Smooth muscle cell (in vitro differentiated cells): ENCODE results near the gene STAT1. TPM values are rescaled to one million over a fixed set of nuclear protein-coding genes. Genes with fewer than 3 reads are reported as not detected.

ENCODE experiments used
- DNase-seq: peaks from one replicate; lab custom pipeline; 2025; ENCODE audit not compliant: unreplicated experiment; lab: John Stamatoyannopoulos, UW
- H2AFZ ChIP-seq: fragments of 200-600 bp; sonication (generic); 2 replicates; pipeline ENCODE4 v1.6.0; 2016; ENCODE audit warnings: antibody characterized with exemption, low read depth, mild to moderate bottlenecking
- H3F3A ChIP-seq: fragments of 200-600 bp; sonication (generic); 2 replicates; pipeline ENCODE4 v1.6.0; 2017; ENCODE audit warnings: antibody characterized with exemption, low read depth
- H3K27ac ChIP-seq: fragments of 200-600 bp; sonication (generic); 2 replicates; pipeline ENCODE4 v1.5.1; 2016; ENCODE audit warnings: low read depth, mild to moderate bottlenecking
- H3K27me3 ChIP-seq: fragments of 200-600 bp; sonication (generic); 2 replicates; pipeline ENCODE4 v1.6.1; 2016; ENCODE audit warnings: low read depth, mild to moderate bottlenecking
- H3K36me3 ChIP-seq: fragments of 200-600 bp; sonication (generic); 2 replicates; pipeline ENCODE4 v1.5.1; 2016; ENCODE audit warnings: low read depth
- H3K4me1 ChIP-seq: fragments of 200-600 bp; sonication (generic); 2 replicates; pipeline ENCODE4 v1.5.1; 2016; ENCODE audit warnings: low read depth
- H3K4me2 ChIP-seq: fragments of 200-600 bp; sonication (generic); 2 replicates; pipeline ENCODE4 v1.6.0; 2016; ENCODE audit warnings: mild to moderate bottlenecking
- H3K4me3 ChIP-seq: fragments of 200-600 bp; sonication (generic); 2 replicates; pipeline ENCODE4 v1.5.1; 2016; ENCODE audit warnings: mild to moderate bottlenecking
- H3K79me2 ChIP-seq: fragments of 200-600 bp; sonication (generic); 2 replicates; pipeline ENCODE4 v1.6.0; 2016; ENCODE audit warnings: low read depth, mild to moderate bottlenecking
- H3K9ac ChIP-seq: fragments of 200-600 bp; sonication (generic); 2 replicates; pipeline ENCODE4 v1.6.0; 2016; ENCODE audit warnings: low read depth
- H3K9me3 ChIP-seq: fragments of 200-600 bp; sonication (generic); replicated peaks from 2 replicates; pipeline ENCODE4 v1.5.1; 2016; ENCODE audit warnings: low read depth
- H4K20me1 ChIP-seq: fragments of 200-600 bp; sonication (generic); 2 replicates; pipeline ENCODE4 v1.6.0; 2016; ENCODE audit warnings: low read depth
- CTCF ChIP-seq: fragments of 200-600 bp; sonication (generic); IDR thresholded peaks from 2 replicates; pipeline ENCODE4 v1.5.1; 2017; ENCODE audit warnings: borderline replicate concordance, mild to moderate bottlenecking, antibody characterized with exemption; ENCODE audit not compliant: insufficient read depth, poor library complexity, severe bottlenecking
- WGBS: methylation state at CpG from one replicate; pipeline ENCODE4 v1.1.7; 2016; ENCODE audit warnings: low lambda C conversion rate; 5-methylcytosine and 5-hydroxymethylcytosine counted together
- polyA plus RNA-seq: library from polyadenylated mRNA; unstranded; fragments of >200 nt; fragmentation: Nextera tagmentation; extraction: Ambion mirVana; gene quantifications from 2 replicates; pipeline ENCODE4 v1.2.1, GENCODE V29; 2016
- total RNA-seq: library from RNA; depleted of rRNA; stranded (reverse); fragments of >200 nt; gene quantifications from 2 replicates; pipeline ENCODE4 v1.2.3, GENCODE V29; 2014

Gene STAT1
- total and polyA plus RNA-seq, 2 experiments from 2014 or later, result 30.5 to 66.5 TPM

GRCh38 chr2:191037351-191037750 is 23.4 kb upstream of the STAT1 start:
- no peak for TF ChIP-seq CTCF
- WGBS, result 97% methylated on average over 4 of the region's 4 CpGs
- H3K4me1 ChIP-seq, result no peaks in the 10 kb centered on the region
- no peak overlapping the region for H3K27ac ChIP-seq
- H2AFZ ChIP-seq, result no peak overlapping the region
- DNase-seq, result no peak
- H3K4me2 ChIP-seq, result no peak overlapping the region
- H3K79me2 ChIP-seq, result no peaks in the 10 kb centered on the region
- H4K20me1 ChIP-seq, result no peaks in the 10 kb centered on the region
- no peaks in the 10 kb centered on the region for H3K36me3 ChIP-seq
- H3K9me3 ChIP-seq, result no peaks in the 10 kb centered on the region
- H3F3A ChIP-seq, result no peaks in the 10 kb centered on the region
- no peak overlapping the region for H3K9ac ChIP-seq
- H3K27me3 ChIP-seq, result no peaks in the 10 kb centered on the region
- H3K4me3 ChIP-seq, result no peak overlapping the region

- H3K4me3 ChIP-seq, result no peak overlapping the region
- no peak for TF ChIP-seq CTCF
- no peak for DNase-seq
- H4K20me1 ChIP-seq, result no peaks in the 10 kb centered on the region
- no peaks in the 10 kb centered on the region for H3K79me2 ChIP-seq
- H3K9me3 ChIP-seq, result no peaks in the 10 kb centered on the region
- 95% methylated on average over 2 of the region's 2 CpGs for WGBS
- H3K4me1 ChIP-seq, result no peaks in the 10 kb centered on the region
- H3K27me3 ChIP-seq, result no peaks in the 10 kb centered on the region
- no peaks in the 10 kb centered on the region for H3F3A ChIP-seq
- H3K27ac ChIP-seq, result no peak overlapping the region
- no peak overlapping the region for H3K4me2 ChIP-seq
- no peaks in the 10 kb centered on the region for H3K36me3 ChIP-seq
- H3K9ac ChIP-seq, result no peak overlapping the region
- H2AFZ ChIP-seq, result no peak overlapping the region
Observed at GRCh38 chr2:191036363-191036762, 22.4 kb upstream of the STAT1 start.

- Histone ChIP-seq H3K4me2 (no peak overlapping the region), H3K27ac (peak overlapping the region; percentile 51)
Observed at GRCh38 chr2:191032588-191033429, 18.8 kb upstream of the STAT1 start.

More at GRCh38 chr2:191032588-191033429, 18.8 kb upstream of the STAT1 start:
- no peaks in the 10 kb centered on the region for H3K36me3 ChIP-seq
- peak overlapping the region; percentile 78 for H2AFZ ChIP-seq
- no peaks in the 10 kb centered on the region for H3K79me2 ChIP-seq
- no peak overlapping the region for H3K9ac ChIP-seq
- no peaks in the 10 kb centered on the region for H3K27me3 ChIP-seq
- H3K4me3 ChIP-seq, result no peak overlapping the region
- no peak for TF ChIP-seq CTCF
- no peak for DNase-seq
- no peaks in the 10 kb centered on the region for H3F3A ChIP-seq
- no peaks in the 10 kb centered on the region for H4K20me1 ChIP-seq
- no peaks in the 10 kb centered on the region for H3K4me1 ChIP-seq
- WGBS, result 67% methylated on average over 8 of the region's 8 CpGs
- no peaks in the 10 kb centered on the region for H3K9me3 ChIP-seq
